Stimulated activated CD4-positive, alpha-beta T cell treated with anti-CD3 and anti-CD28 coated beads, Interleukin-15, amount 100 ng/mL, for 1 hour (primary cell): Measurements from ENCODE around the gene PRKCE.

ENCODE experiments used
- DNase-seq, 2 donors: peaks; one replicate each; pipeline ENCODE4 v3.0.0-alpha.2; 2020; ENCODE audit warnings: low read depth in 1 of 2, low spot score in 1 of 2

PRKCE gene

DNA sequence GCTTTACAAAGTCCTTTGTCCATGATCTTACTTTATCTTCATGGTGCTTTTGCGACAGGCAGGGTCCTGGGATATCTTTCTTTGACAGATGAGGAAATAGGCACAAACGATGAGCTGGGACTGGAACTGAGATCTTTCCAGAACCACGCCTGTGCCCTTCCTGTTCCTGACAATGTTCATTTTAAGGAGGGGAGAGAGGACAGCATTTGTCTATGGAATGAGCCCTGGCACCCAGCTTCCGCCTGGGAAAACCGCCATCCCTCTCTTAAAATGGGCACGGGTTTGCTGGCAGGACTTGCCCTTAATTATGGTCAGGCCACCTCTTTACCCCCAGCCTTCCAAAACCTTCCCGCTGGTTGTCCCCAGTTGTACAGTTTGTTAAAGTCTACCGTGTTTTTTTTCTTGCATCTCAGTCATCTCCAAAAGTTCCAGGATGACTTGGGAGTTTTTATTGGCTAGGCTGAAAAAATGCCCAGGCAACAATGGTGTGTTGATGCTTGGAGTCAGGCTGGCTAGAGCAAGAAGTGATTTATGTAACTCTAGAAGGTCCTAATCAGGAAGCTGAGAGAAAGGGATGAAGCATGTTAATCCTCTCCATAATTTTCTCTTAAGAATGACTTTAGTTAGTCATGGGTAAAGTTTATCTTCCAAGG is 380.8 kb downstream of the PRKCE start:
- DNase-seq, result no peak

DNA sequence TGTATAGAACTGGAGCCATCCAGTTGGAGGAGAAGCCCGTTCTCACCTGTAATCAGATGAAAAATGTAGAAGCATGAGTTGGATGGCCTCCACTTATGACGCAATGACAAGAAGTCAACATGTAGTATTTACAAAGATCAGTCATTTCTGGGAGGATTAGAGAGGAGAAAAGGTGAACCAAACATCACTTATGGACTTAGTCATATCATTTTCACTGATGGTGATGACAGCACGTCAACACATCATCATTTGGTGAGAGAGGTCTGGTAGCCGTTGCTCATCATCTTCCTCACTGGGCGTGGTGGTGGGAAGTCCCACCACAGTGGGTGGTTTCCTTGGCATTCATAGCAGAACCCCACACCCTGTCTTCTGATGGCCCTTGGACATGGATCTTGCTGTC is 381.5 kb downstream of the PRKCE start:
- DNase-seq, result no peak

DNA sequence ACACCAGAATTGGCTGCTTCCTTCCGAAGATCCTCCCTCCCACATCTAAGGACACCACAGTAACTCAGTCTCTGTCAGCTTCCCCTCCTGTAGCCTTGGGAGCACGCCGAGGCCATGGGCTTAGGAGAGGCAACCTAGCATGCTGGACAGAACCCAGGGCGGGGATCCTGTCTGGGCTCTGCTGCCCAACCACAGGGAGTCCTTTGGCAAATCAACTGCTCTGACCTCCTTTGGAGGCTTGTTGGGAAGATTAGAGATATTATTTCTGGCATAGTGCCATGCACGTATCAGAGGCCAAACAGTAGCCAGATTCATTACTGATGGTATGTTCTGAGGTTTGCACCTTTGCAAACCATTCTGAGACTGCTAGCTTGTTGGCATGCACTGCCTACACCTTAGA is 383.1 kb downstream of the PRKCE start:
- DNase-seq, result no peak

DNA sequence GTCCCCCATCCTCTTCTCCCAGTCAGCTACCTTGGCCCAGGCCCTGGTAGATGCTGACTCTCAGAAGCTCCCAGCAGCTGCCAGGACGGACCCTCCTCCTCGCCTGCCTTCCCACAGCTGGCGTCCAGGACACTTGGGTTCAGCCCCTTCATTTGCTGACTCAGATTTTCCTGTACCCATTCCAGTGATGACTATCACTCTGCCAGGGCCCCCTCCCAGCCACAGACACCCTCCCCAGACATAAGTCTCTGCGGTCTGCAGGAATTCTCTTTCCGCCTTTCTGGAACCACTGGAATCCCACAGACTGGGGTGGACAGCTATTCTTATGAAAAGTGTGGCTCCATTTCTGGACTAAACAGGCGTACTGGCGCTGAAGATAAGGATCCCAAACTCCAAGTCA is 385.5 kb downstream of the PRKCE start:
- DNase-seq, result no peak

DNA sequence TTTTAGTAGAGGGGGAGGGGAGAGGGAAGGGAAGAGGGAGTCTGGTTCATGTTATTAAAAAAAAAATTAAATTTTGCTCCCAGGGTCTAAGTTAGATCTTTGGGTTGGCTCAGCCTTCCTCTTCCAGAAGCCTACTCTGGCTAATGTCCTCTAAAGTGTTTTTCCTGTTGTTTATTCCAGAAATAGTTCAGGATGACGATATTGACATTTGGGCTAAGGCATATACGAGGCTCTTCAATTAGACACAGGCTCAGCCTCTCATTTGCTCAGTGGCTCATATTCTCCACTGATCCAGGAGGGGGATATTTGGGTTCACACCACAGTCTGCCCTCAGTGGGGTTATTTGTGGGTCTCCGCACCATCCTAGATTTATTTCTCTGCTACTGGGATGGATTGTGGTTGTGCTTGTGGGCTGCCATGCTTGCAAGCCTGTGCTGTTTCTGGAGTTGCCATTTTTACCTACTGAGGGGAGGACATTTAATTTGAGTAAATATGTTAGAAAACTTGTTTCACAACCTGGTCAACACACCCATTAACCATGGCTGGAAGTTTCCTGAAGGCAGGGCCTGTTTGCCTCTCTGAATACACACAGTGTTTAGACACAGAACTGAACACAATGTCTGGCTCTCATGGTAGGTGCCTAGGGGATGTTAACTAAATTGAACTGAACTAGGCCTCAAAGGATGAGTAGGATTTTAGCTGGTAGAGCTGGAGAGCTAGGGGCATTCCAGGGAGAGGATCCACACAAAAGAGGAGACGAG is 388.2 kb downstream of the PRKCE start:
- no peak for DNase-seq

DNA sequence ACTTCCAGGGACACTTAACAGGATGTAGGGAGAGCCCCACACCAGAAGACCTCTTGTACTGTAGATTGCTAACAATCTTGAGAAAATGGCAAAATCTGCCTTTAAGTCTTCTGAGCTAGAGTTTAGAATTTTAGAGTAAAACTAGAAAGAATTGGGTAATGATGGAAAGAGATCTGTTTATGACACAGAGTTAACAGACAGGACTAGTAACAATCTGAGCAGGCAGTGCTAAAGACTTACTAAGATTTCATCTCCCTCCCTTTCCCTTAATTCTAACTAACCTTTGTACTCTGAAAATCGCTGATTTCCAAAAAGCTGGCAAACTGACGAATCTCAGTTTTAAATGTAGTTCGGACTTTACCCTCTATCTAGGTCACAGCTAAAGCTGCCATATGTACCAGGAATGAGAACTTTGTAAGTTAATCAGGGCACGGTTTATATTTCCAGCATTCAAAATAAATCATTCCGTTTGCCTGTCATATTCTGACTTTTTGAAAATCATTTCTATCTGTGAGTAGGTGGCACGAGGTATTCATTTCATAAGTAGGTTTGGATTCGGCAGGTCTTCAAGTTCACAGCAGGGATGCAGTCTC is 389.2 kb downstream of the PRKCE start:
- DNase-seq, result no peak

DNA sequence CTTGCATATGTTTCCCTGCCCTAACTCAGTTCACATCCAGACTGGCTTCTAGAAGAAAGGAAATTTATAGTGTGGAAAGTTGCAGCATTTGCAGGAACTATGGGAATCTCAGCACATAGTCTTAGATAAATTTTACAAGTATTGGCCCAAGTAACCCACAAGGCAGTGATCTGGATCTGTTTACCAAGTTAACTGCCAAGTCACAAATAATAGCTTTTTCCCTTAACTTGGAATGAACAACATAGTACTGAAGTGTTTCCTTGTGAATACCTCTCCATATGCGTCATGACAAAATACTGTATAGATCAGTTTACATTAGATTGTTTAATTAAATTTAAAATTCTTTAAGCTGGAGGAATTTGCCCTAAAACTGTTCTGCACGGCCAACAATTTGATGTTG is 390.0 kb downstream of the PRKCE start:
- no peak for DNase-seq

DNA sequence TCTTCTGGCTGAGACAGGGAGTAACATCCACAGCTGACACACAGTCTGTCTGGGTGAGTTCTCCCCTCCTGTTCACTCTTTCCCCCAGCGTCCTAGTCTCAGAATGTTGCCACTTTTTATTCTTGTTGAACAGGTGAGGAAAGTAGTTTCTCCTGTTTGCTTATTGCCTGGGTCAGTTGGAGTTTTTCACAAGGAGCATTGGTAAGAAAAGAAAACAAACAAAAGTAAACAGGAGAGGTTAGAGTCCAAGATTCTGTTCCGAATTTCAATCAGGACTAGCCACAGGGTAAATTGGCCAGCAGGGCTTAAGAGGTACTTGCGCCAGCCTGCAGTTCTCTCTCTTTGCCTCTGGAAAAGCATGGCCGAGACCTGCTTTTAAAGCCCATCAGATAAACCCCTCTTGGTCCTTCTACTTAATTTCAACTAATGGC is 390.7 kb downstream of the PRKCE start:
- no peak for DNase-seq

DNA sequence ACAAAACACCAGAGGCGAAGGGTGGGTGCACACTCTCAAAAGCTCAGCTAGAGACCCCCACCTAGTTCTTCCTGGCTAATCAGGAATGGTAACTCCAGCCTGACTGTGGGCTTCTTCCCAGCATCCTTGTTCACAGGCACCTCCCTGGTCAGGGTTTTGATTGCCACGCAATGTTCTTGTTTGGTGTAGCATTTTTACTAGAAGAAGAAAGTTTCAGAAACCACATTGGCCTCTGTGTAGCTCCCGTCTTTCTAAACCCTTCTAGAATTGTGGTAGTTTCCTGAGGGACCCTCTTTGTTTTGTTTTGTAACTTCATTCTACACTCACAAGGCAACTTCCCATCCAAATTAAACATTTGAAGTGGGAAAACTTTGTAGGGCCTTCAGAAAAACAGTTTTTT is 391.2 kb downstream of the PRKCE start:
- DNase-seq, result no peak

DNA sequence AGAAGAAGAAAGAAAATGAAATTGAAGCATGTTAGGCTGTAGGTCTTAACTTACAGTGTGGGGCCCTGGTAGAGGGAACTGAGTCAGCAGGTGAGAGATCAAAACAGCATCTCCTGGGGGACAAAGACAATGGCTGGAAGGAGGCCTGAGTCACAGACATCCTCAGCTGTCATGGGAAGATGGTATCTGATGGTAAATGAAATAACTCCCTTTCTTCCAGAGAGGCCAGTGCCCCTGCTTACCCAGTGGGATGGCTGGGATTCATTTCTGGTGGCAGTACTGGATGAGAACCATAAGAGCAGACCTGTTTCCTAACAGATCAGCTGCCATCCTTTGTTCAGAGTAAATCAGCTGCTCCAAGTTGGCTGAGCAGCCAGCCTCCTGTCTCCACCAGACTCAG is 394.4 kb downstream of the PRKCE start:
- DNase-seq, result no peak

DNA sequence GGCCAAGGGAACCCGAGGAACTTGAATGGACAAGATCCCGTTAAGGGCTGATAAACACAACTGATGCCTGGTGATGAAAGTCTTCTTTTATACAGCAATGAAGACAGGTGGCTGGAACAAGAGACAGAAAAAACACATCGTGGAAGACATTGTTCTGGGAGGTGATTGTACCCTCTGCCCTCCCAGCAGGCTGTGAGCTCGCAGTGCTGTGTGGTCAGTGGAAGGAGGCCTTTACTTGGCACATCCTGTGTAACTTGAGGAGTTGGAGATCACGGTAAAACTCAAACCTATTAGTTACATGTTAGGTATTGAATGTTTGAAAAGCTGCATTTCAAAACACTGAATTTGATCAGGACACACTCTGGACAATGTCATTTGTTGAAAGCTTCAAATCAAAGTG is 395.8 kb downstream of the PRKCE start:
- DNase-seq, result no peak

DNA sequence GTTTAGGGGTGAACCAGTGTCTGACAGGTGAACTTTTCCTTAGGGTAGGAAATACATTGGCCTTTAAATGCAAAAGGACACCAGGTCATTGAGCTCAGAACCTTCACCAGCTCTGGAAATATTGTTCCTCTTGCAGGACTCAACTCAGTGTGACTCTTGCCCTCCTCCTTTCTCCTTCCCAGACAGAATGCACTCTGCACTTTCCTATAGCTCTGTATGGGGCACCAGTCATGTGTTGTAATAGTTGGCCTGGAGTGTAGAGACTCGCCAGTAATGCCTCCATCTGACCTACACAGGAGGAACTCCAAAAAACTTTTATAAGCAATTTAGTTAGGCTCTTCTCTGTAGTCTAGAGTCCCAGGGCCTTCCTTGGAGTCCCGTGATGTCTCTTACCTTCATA is 397.2 kb downstream of the PRKCE start:
- no peak for DNase-seq

DNA sequence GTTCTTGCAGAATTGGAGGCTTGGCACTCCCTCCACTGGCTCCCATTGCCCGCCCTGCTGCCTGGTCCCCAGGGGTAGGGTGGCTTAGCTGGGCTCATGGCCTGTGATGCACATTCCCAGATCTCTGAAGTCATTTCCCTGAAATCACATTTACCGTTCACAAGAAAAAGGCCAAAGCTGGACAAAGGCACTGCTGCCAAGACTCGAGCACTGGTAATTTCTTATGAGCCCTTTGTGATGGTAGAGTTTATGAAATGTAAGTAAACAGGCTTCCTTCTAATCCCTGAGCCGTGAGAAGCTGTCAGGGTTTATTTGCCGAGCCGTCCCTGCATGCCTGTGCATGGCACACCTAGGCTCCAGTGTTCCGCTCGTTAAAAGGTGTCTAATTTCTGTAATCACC is 398.6 kb downstream of the PRKCE start:
- no peak for DNase-seq

DNA sequence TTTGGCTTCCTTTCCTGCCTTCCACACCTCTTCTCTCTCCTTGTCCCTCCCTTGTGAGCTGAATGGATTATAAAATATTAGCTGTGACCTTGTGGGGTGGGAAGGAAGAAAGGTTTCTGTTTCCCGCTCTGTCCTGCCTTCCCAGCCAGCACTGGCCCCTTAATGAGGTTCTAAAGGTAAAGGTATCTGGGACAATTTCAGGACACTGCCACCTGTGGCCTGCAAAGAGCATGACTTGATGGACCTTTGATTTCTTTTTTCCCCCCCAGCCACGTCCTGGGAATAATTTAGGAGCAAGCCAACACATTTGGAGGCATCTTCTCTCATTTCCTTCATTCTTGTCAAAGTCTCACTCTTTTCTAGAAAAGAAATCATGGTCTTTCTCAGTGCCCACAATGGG is 399.0 kb downstream of the PRKCE start:
- no peak for DNase-seq

DNA sequence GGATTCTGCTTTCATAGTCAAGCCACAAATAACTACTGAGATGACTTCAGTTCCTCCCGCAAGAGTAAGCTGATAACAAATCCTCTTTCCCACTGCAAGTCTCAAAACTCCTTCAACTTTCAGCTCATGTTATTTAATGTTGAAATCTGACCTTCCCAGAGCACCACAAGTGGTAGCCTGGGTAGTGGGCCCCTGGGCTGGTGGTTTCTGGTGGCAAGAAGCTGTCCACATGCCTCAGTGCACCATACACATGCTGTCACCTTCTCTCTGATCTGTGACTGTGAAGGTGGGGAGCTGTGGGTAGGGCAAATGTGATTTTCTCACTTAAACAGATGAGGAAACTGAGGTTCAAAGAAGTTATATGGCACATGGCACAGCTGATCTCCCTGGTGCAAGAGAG is 399.6 kb downstream of the PRKCE start:
- DNase-seq, result no peak

DNA sequence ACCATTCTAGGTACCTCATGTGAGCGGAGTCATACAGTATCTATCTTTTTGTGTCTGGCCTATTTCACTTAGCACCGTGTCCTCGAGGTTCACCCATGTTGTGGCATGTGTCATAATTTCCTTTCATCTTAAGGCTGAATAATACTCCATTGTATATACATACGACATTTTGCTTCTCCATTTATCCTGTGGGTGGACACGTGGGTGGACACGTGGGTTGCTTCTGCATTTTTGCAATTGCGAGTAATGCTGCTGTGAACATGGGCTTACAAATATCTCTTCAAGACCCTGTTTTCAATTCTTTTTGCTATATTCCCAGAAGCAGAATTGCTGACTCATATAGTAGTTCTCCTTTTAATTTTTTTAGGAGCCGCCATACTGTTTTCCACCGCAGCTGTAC is 402.1 kb downstream of the PRKCE start:
- no peak for DNase-seq

DNA sequence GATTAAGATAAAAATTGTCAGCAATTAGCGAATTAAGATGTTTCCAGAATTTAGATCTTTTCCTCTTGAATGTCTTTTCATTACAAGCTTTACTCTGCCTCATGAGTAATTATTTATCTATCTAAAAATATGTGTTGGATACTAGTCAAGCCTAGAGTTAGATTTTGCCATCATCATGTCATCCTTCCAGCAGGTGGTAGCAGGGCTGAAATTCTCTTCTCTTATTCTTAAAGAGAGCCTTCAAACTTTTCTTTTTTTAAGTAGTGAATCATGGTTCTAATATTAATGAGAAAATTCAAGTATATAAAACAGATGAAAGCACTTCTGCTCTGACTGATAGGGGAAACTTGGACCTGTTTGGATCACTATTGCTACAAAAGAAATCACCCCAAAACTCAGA is 405.1 kb downstream of the PRKCE start:
- DNase-seq, result no peak

DNA sequence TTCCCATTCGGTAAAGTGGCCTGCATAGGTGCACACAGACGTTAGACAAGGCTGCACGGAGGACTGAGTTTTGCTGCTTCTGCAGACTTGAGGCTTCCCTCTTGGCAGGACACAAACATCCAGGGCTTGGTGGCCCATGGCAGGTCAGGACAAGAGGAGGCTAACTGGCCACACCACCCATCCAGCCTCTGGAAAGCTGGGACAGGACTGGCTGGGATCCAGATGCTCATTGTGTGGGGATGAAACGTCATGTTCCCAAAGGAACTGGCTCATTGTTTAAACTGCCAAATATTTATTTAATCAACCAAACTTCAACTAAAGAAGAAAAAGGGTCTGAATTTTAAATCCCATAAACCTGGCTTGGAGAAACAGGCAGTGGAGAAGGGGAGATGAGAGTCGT is 406.7 kb downstream of the PRKCE start:
- no peak for DNase-seq

DNA sequence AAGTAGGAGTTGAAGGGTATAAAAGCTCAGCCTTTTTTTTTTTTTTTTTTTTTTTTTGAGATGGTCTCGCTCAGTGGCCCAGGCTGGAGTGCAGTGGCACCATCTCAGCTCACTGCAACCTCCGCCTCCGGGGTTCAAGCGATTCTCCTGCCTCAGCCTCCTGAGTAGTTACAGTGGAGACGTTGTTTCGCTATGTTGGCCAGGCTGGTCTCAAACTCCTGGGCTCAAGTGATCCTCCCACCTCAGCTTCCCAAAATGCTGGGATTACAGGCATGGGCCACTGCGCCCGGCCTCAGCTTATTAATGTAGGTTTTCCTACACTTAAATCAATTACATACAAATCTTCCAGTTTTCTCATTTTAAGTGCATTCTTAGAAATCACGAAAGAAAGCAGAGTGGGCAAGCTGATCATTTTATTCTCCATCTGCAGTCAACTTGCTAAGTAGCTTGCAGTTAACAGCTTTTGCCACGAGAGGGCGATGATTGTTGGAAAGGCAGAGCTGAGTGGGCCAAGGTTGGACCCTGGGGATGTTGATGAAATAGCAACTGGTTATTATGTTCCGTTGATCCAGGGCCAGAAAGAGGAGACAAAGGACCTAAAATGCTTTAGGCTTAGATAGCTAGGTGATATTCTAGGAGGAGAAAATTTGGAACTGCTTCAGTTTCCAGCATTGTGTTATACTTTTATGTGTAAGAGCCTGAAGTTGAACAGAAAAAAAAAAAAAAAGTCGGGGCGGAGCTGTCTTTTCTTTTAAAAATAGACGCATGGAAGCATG is 411.4 kb downstream of the PRKCE start:
- DNase-seq, result peak; percentile 11 to 26

DNA sequence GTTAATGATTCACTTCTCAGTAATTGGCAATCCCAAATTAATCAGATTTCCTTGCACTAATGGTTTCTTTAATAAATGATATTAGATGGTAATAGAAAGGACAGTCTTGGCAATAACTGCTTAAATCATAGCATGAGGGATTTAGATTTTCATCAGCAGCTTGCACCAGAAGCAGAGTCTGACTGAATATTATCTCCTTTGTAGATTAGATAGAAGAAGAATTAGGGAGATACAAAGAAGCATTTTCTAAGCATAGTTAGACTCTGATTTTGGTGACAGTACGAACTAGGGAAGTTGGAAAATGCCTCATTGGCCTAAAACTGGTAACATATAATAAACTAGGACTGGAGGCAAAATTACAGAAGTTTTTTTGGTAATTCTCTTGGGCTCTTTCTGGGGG is 412.9 kb downstream of the PRKCE start:
- DNase-seq, result no peak

DNA sequence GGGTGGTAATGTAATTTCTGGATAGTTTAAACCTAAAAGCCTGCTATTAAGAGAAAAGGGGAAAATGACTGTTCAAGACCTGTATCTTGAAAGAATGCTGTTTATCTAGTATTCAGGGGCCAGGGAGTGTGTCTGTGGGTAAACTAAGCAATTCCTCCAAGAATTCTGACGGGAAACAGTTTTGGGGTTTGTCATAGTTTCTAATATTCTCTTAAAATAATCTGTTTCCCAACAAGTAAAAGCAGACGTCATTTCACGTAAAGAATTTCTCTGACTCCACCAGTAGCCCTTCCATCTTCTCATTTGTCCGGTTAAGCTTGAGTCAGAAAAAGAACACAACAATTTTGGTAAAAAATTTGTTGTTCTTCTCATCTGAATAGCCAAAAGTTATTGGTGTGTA is 413.7 kb downstream of the PRKCE start:
- DNase-seq, result no peak

DNA sequence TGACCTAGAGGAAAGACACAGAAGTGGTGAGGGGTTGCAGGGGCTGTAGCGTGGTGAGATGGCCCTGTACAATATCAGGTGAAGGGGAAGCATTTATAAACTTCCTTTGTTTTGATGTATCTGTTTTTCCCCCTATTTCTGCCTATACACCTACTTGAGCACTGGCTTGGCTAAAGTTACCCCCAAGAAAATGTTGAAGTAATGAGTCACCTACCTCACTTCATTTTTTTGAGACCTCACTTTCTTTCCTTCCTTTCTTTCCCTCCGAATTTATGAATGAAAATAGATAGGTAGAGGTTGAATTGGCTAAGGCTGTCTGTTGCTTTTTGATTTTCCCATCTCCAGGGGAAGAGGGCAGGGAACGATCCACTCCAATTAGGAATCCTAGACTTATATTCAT is 414.6 kb downstream of the PRKCE start:
- DNase-seq, result no peak
